HG02623 (cell line): ENCODE results near the gene FEZF1.
"Not testable (repeated sequence)": the region's sequence is repeated elsewhere in the genome, so short reads cannot be mapped to it uniquely, and the experiment has no call there.

Experiments
- ATAC-seq: cut with Tn5 transposase; IDR thresholded peaks from one replicate; pipeline ENCODE4 v1.9.1; 2021; ENCODE audit warnings: moderate library complexity; ENCODE audit not compliant: unreplicated experiment

FEZF1 gene

DNA sequence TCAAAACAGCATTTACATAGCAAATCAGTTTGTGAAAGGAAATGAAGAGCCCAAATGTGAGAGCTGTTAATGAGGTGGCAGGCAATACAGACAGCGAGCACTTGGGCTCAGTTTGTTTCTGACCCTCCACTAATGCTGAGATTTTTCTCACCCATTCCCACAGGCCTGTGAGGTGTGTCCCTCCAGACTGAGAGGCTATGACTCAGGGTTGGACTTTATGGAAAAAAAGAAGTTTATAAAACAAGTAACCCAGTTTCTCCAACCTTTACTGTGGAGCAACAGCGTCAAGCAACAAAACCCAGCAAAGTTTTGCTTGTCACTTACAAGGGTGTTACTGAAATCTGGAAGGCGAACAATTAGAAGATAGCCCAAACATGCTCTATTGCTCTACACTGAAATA, 4.9 kb upstream of the FEZF1 start:
- no peak for ATAC-seq

DNA sequence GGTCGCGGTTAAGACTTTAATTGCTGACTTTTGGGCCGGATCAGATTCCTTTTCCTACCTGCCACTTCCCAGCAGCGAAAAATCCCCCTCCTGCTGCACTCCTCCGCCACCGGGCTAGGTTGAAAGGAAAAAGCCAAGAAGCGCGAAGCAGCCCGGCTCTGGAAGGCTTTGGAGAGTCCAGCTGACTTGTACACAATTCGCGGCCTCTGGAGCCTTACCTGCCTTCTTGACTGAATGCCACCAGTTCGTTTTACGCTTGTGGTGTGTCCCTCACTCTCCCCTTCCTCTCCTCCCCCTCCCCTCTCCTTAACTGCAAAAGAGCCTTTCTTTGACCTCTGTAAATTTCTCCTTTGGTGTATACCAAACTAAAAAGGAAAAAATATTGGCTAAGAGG, 2.7 kb upstream of the FEZF1 start:
- no peak for ATAC-seq

- no peak for ATAC-seq
Observed at GRCh38 chr7:122306320-122307227, 2.0 kb upstream of the FEZF1 start.

GRCh38 chr7:122305475-122306319, 1.1 kb upstream of the FEZF1 start:
- ATAC-seq: no peak

- ATAC-seq: no peak
Observed at GRCh38 chr7:122304996-122305421, 459 bp upstream of the FEZF1 start.

- ATAC-seq: no peak
Observed at GRCh38 chr7:122303531-122304318, 825 bp downstream of the FEZF1 start.

- no peak for ATAC-seq
Observed at GRCh38 chr7:122302761-122303530, 1.6 kb downstream of the FEZF1 start.

DNA sequence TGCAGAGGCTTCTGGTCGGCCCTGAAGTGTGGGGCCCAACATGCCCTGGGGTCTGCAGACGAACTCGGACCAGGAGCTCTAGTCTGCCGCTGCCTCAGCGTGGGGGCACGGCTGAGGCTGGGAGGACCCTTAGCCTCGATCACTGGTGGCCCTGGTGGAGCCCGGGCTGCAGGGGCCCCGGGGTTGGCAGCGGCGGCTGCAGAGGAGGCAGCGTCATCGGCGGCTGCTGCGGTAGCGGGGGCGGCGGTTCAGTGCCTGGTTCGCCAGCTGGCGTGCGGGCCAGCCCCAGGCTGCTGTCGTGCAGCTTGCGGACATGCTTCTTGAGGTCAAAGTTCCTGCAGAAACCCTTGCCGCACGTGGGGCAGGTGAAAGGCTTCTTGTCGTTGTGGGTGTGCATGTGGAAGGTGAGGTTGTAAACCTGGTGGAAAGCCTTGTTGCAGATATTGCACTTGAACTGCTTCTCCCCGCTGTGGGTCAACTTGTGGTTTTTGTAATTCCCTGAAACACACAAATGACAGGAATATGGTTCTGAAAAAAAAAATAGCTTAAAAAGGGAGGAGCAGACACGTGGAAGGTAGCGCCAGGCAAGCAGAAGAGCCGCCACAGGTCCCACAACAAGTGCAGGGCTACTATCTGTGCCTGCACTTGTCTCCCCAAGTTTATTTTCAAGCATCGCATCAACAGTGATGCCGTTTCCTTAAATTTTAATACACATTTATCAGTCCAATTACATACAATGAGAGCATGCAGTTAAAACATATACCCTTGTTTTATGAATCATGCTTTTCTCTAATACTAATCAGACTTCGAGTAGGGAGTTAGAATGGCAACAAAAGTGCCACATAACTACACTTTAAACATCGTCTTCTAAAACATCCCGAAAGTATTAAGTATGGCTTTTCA, 2.4 kb downstream of the FEZF1 start:
- ATAC-seq: no peak

- no peak for ATAC-seq
Observed at GRCh38 chr7:122300956-122301833, 3.4 kb downstream of the FEZF1 start.

GRCh38 chr7:122300211-122300932, 4.2 kb downstream of the FEZF1 start:
- ATAC-seq: no peak

DNA sequence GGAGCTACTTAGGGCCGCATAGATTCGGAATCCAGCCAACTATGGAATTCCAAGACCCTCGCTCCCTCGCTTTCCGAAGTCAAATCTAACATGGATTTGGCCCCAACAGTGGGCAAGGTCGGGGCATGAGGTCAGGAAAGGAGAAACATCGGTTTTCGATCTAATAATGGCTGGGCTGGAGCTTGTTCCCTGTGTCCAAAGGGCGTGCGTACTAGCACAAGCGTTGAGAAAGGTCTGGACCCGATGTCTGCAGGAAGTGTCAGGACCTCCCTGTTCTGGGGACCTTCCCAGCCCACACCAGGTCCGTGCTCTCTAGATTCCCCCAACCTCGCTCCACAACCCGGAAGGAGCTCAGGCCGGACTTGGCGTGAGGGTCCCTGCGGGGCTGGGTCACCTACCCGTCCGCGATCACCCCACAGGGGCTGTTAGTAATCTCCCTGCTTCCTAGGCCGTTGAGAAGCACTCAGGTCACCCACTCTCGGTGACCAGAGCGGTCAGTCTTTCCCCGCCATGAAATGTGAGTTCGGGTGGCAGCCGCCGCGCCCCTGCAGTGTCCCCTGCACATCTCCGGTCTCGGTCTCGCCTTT, 4.8 kb downstream of the FEZF1 start:
- no peak for ATAC-seq

DNA sequence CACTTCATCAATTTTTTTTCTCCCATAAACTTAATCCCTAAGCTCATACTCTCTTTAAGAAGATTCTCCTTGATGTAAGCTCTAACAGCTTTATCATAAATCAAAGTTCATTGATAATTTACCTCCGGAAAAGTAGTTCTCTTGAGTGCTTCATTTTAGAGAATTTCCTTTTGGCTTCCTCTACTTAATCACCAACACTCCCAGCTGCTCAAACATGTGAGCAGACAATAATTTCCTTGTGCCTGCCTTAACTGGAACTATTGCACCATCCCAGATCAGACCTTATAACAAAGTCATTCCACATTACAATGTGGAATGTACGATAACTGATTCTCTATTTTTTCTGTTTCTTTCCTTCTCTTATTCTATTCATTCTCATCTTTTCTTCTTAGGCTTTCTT, 5.9 kb downstream of the FEZF1 start:
- no peak for ATAC-seq

DNA sequence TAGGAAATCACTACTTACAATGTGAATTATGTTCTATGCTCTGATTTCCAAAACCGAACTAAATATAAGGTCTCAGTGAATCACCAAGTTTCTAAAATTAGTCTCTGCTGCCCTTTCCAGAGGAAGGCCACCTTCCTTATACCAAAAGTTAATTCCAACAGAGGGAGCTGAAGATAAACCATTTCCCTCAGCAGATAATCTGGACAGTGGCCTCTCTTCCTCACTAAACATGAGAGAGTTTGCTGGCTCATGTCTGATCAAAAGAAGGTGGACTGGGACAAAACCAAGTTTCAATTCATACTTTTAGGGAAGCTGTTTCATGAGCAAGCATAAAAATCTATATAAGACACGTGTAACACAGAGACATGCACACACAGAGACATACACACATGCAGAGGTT, 6.4 kb downstream of the FEZF1 start:
- ATAC-seq: no peak

GRCh38 chr7:122291189-122291588, 13.4 kb downstream of the FEZF1 start:
- no peak for ATAC-seq

DNA sequence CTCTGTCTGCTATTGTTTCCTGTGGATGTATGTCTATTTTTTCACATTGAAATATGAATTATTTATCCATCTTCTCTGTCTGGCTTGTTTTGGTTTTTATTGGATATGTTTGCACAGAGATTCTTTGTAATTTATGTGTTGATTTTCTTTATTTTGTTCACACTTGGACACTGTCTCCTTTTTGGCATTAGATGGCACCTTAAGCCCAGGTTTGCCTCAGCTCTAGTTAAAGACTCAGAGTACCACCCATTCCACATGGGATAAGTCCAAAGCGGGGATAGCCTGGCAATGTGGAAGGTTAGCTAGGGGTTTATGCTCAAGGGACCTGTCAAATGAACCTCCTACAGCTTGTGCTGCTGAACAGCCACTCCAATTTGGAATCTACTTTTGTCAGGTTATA, 14.1 kb downstream of the FEZF1 start:
- ATAC-seq: no peak

GRCh38 chr7:122289426-122289825, 15.1 kb downstream of the FEZF1 start:
- no peak for ATAC-seq

- not testable (repeated sequence) for ATAC-seq
Observed at GRCh38 chr7:122284608-122285007, 19.9 kb downstream of the FEZF1 start.
